NCI-H82 treated with DMSO at 0.1 percent for 48 hours (cell line): ENCODE measurements around the gene ART4.

Source experiments
- DNase-seq: peaks from one replicate; lab custom pipeline; 2025; ENCODE audit not compliant: unreplicated experiment; lab: John Stamatoyannopoulos, UW

Gene ART4

DNA sequence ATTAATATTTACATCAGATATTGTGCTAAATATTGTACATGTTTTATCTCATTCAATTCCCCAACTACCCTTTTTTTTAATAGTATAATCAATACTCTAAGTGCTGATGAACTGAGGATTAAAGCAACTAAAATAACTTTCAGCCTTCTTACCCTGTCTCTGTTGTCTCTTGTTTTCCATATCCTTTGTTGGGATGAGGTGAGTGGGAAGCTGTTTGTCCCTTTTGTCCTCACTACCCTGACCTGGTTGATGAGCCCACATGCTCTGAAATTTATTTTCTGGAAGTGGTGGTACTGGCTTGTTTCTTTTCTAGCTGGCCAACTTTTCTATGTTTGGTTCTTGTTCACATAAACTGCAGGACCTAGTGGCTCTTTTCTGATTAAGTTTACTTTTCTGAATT is 9.6 kb upstream of the ART4 start:
- DNase-seq: no peak

DNA sequence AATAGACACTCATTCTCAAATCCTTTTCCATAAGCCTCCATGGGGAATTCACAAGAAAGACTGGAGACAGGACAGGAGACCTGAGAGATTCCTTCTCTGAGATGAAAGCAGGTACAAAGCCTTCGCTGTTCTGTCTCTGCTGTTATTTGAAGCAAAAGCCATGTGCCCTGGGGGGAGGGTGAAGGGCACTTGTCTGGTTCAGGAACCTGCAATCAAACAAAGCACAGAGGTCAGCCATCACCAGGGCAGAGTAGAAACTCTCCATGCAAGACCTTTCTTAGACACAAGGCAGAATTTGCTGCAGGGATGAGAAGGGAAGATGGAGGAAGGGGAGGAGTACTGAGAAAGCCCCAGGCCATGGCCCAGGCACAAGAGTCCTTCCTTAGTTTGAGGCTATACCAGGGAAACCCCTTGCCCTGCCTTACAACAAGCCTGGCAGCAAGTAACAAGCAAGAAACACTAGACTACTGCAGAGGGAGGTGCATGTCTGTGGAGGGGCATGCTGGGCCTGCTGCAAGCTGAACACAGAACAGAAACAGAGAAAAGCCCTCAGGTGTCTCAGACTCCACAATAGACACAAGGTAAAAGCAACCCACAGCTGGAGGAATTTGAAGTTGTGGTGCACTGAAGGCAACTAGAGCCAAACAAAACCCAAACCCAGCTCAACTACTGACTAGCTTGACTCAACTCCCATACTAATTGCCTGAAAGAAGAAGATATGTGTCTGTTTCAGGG is 7.8 kb upstream of the ART4 start:
- no peak for DNase-seq

DNA sequence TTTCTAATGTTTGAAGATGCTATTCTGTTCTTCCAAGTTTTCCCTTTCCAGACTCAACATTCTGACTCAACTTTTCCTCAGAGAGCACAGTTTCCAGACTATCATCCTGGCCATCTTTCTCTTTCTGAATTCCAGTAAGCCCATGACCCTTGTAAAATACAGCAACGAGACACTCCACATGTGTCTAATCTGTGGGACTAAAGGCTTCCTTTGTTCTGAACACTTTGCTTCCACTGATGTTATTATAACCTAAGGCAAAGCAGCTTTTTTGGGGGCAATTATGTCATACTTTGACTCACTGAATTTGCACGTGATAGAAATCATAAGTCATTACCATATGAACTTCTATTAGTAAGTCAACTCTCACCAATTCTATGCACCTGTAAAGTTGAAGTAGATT is 6.3 kb upstream of the ART4 start:
- DNase-seq: no peak

GRCh38 chr12:14846876-14847580 is 3.7 kb upstream of the ART4 start:
- no peak for DNase-seq

DNA sequence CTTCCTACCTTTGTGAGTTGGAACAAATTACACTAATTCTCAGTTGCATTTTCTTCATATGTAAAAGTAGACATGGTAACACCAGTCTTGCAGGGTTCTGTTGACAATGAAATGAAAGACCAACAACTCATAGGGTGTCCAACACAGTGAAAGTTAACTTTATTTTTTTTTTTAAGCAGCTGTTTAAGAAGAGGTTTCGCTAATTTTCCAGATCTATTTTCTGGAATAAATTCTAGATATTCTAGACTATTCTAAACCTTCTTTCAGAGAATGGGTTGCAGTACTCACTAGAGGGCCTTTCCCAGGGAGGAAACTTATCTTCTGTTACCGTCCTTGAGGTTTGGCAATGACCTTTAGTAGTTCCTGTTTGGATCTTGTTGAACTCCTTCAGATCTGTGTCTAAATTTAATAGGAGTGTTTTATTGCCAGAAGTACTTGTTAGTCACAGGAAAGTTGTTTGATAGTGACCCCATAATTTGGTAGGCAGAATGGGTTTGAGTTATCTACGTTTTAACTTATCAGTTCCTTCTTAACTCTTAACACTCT is 2.8 kb upstream of the ART4 start:
- no peak for DNase-seq

- peak; percentile 38 for DNase-seq
Observed at GRCh38 chr12:14845350-14845750, 2.0 kb upstream of the ART4 start.

DNA sequence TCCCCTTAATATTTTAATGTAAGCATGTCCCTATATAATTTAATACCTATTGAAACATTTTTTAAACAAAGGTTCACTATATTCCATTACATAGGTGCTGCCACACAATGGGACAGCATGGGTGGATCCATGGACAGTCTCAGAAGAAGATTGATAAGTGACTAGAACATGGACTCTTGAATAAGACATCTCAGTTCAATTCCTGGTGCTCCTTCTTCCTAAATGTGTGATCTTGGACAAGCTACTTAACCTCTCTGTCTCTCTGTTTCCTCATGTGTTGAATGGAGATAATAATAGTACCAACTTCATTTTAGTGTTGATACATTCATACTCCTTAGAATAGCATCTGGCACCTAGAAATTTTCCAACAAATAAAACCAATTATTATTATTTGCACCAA is 1.1 kb upstream of the ART4 start:
- no peak for DNase-seq

- no peak for DNase-seq
Observed at GRCh38 chr12:14842315-14842714, 1.0 kb downstream of the ART4 start.

DNA sequence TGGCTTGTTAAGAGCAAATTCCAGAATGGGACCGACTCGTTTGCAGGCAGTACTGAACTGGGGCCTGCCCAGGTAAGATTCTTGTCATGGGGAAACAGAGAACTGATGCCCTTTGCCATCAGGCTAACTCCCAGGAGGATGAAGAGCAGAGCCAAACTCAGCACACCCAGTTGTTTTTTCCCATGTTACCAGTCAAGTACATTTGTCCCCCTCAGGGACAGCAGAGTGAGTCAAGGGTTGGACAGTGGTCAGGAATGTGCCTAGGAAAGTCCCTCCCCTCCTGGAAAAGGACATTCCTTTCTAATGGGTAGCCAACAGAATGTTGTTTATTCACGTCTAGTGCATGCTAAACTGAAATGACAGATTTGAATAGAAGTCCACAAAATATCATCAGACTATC is 1.6 kb downstream of the ART4 start:
- DNase-seq: no peak

DNA sequence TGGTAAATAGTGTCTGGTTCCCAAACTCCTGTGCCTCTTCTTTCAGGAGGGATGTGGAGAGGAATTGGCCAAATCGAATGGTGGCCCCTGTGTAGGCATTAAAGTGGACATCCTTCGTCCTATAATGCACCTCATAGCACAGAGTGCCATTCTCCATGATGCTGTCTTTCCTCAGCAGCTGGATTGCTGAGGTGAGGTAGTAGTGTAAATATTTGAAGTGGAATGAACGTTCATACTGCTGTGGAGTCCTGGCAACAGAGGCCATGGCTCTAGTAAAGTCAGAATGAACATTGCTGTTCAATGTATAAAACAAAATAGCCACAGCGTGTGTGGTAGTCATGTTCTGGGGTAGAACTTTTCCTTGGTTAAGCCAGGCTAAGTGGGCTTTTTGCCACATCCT is 2.7 kb downstream of the ART4 start:
- no peak for DNase-seq

- no peak for DNase-seq
Observed at GRCh38 chr12:14839262-14839661, 4.1 kb downstream of the ART4 start.

- no peak for DNase-seq
Observed at GRCh38 chr12:14836336-14837210, 6.8 kb downstream of the ART4 start.

DNA sequence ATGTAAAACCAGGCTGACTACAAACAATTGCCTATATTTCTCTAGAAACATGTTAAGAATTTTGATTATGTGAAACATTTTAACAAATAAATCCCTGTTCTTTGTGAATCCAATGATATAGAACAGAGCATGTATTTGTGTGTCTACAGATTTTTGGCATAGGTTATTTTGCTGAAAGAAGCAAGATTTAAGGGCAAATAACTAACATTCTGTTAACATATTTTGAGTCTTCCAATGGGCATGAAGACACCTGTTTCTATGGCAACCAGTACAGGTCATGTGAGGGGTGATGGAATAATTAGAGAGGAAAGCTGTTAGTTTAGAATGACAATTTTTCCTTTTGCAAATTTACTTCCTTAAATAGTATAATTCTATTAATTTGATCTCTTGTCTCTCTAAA is 8.8 kb downstream of the ART4 start:
- DNase-seq: no peak

- no peak for DNase-seq
Observed at GRCh38 chr12:14833952-14834351, 9.4 kb downstream of the ART4 start.

GRCh38 chr12:14833336-14833735 is 10.0 kb downstream of the ART4 start:
- DNase-seq: no peak

DNA sequence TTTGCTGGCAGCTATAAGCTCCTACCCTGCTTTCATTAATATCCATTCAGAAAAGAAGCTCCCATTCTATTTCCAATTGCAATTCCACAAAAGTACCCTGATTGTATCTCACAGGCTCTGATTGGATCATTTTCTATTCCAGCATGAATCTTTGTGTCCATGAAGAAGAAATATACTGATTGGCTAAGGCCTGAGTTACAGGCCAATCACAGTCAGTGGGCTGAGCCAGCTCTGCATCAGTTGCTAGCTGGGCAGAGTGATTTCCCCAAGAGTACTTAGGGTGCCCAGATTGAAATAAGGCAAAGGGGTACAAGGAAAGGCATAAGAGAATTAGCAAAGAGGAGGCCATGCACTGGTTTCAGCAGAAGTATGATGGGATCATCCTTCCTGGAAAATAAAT is 14.4 kb downstream of the ART4 start:
- no peak for DNase-seq

DNA sequence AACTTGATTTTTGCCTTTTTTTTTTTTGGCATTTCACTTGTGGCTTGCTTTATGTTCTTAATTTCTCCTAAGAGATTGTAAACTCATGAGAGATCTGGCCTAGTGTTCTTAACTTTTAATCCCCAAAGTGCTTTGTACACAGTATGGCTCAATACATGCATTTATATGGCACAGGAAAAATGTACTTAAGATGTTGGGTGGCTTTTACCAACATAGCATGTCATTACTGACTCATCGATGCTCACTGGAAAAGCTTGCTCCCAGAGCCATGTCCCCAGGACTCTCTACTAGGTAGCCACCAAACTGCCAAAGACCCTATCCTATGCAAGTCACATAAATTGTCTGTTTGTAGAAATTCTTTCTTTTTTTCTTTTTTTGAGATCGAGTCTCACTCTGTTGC is 16.3 kb downstream of the ART4 start:
- no peak for DNase-seq

DNA sequence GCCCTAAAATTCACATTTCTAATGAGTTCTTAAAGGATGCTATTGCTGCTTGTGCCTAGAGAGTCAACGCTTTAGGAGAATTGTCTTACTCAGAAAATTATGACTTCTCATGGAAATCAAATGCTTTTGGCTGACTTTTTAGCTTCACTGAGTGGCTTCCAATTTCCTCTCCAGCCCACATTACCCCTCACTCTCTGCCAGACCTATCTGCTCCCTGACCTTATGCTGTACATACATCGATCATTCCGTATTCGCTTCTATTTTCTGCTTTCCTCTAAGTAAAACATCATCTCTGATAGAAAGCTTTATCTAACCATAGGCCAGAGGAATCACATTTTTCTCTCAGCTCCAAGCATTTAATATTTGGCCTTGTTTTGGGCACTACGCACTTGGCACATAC is 16.8 kb downstream of the ART4 start:
- DNase-seq: no peak

DNA sequence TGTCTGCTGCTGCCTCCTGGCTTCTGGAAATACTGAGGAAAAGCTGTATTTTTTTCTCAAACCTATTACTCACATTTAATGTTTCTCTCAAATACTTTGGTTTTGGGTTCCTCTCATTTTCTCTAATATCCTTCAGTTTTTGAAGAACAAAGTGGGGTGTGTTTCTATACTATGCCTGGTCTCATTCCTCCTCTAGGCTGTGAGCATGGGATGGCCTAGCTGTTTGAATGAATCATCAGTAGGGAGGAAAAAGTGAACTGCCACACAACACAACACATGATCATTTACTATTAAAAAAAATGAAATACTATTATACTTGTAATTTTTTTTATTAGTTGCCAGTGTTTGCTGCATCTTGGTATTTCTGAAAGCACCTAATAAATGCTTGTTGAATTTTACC is 18.1 kb downstream of the ART4 start:
- DNase-seq: no peak

GRCh38 chr12:14824012-14824634 is 19.2 kb downstream of the ART4 start:
- no peak for DNase-seq

GRCh38 chr12:14814014-14814413 is 29.3 kb downstream of the ART4 start, which contains the start of gene SMCO3:
Gene SMCO3, minus strand, starts transcription at chr12:14814182. Its CDS starts 7,502 bp downstream, at chr12:14806680.
- no peak for DNase-seq
